Parathyroid adenoma (tissue), 2 donors: ENCODE data around the gene RSL24D1.

Source experiments
- H2AFZ ChIP-seq: fragments of 300-600 bp; sonication (generic); one replicate; pipeline ENCODE4 v1.7.0; 2017; ENCODE audit warnings: antibody characterized with exemption, mild to moderate bottlenecking
- H3K27ac ChIP-seq: fragments of 300-600 bp; sonication (generic); one replicate; pipeline ENCODE4 v1.7.0; 2017
- H3K27me3 ChIP-seq: fragments of 300-600 bp; sonication (generic); one replicate; pipeline ENCODE4 v1.7.0; 2017; ENCODE audit warnings: low read length; ENCODE audit not compliant: control insufficient read depth, insufficient read depth
- H3K36me3 ChIP-seq: fragments of 300-600 bp; sonication (generic); one replicate; pipeline ENCODE4 v1.7.0; 2017; ENCODE audit warnings: low read length; ENCODE audit not compliant: control insufficient read depth, insufficient read depth
- H3K4me1 ChIP-seq: fragments of 300-600 bp; sonication (generic); one replicate; pipeline ENCODE4 v1.7.0; 2017; ENCODE audit warnings: control low read depth
- H3K4me2 ChIP-seq: fragments of 300-600 bp; sonication (generic); one replicate; pipeline ENCODE4 v1.7.0; 2017; ENCODE audit warnings: low read length
- H3K4me3 ChIP-seq: fragments of 300-600 bp; sonication (generic); one replicate; pipeline ENCODE4 v1.7.0; 2017; ENCODE audit warnings: low read depth, low read length
- H3K79me2 ChIP-seq: fragments of 300-600 bp; sonication (generic); one replicate; pipeline ENCODE4 v1.7.0; 2017; ENCODE audit warnings: control low read depth
- H3K9ac ChIP-seq: fragments of 300-600 bp; sonication (generic); one replicate; pipeline ENCODE4 v1.7.0; 2017; ENCODE audit warnings: mild to moderate bottlenecking
- H3K9me3 ChIP-seq: fragments of 300-600 bp; sonication (generic); one replicate; pipeline ENCODE4 v1.7.0; 2017; ENCODE audit warnings: low read length; ENCODE audit not compliant: control insufficient read depth
- TF ChIP-seq, protein P1 (sequence below): fragments of 300-600 bp; sonication (generic); IDR thresholded peaks from one replicate; pipeline ENCODE4 v1.7.0; 2017; ENCODE audit warnings: antibody characterized with exemption, mild to moderate bottlenecking
- donor health status: primary hyperparathyroidism.

Gene RSL24D1

DNA sequence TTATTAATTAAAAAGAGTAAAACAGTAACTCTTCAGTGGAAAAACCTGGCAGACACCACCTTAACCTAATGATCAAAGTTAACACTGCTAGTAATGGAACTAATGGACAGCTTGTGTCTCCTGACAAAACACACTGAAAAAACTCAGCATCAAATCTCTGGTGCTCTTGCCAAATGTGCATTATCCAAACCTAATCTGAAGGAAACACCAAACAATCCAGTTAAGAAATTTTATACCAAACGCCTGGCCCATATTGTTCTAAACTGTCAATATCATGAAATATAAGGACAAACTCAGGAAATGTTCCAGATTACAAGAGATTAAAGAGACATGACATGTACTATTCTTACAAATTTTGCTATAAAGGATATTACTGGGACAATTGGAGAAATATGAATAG is 10.4 kb downstream of the RSL24D1 start:
- Histone ChIP-seq H3K4me2 (no peak overlapping the region), H3K27ac (no peak overlapping the region), H3K4me3 (no peak overlapping the region), H3K36me3 (no peaks in the 10 kb centered on the region), H3K9ac (no peak overlapping the region), H2AFZ (no peak overlapping the region), H3K9me3 (no peaks in the 10 kb centered on the region), H3K4me1 (no peaks in the 10 kb centered on the region), H3K79me2 (no peaks in the 10 kb centered on the region), H3K27me3 (no peaks in the 10 kb centered on the region)
- TF ChIP-seq, protein P1, sequence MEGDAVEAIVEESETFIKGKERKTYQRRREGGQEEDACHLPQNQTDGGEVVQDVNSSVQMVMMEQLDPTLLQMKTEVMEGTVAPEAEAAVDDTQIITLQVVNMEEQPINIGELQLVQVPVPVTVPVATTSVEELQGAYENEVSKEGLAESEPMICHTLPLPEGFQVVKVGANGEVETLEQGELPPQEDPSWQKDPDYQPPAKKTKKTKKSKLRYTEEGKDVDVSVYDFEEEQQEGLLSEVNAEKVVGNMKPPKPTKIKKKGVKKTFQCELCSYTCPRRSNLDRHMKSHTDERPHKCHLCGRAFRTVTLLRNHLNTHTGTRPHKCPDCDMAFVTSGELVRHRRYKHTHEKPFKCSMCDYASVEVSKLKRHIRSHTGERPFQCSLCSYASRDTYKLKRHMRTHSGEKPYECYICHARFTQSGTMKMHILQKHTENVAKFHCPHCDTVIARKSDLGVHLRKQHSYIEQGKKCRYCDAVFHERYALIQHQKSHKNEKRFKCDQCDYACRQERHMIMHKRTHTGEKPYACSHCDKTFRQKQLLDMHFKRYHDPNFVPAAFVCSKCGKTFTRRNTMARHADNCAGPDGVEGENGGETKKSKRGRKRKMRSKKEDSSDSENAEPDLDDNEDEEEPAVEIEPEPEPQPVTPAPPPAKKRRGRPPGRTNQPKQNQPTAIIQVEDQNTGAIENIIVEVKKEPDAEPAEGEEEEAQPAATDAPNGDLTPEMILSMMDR, result no peak

DNA sequence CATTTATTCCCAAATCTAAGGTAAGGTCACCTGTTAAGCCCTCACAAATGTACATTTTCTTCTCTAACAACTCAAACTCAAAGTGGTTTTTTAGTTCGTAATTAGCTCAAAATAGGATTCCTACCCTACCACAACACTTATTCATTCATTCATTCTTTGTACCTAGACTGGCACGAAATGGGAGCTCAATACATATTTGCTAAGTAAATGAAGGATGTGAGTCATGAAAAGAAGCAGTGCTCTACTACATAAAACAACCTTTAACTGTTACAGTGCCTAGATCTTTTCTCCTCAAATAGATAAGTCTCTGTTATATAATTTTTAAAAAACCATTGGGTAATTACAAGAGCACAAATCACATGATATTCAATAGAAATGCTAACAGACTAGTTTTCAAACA is 13.1 kb downstream of the RSL24D1 start:
- Histone ChIP-seq H3K4me1 (no peaks in the 10 kb centered on the region), H3K9ac (no peak overlapping the region), H3K27me3 (no peaks in the 10 kb centered on the region), H3K79me2 (no peaks in the 10 kb centered on the region), H3K4me3 (no peak overlapping the region), H3K27ac (no peak overlapping the region), H2AFZ (no peak overlapping the region), H3K9me3 (no peaks in the 10 kb centered on the region), H3K4me2 (no peak overlapping the region), H3K36me3 (no peaks in the 10 kb centered on the region)
- TF ChIP-seq, protein P1, result no peak

DNA sequence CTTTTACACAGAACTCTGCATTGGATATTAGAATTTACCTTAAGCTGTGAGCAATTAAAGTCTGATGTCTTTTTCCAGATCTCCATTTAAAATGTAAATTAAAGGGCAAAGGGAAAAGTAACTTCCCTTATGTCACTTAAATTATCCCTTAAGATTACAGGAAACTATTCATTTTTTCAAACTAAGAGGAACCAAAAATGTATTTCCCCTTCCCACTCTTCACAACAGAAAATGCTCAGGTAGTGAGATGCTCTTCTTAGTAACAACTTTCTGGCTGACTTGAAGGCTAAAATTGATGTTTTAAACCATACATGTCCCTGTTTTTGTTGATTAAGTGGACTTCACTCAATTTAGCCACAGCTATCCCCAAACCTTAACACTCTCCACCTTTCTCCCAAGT is 17.6 kb downstream of the RSL24D1 start:
- H3K9ac ChIP-seq, result no peak overlapping the region
- no peaks in the 10 kb centered on the region for H3K27me3 ChIP-seq
- no peaks in the 10 kb centered on the region for H3K36me3 ChIP-seq
- no peaks in the 10 kb centered on the region for H3K4me1 ChIP-seq
- H3K27ac ChIP-seq, result no peak overlapping the region
- H3K79me2 ChIP-seq, result no peaks in the 10 kb centered on the region
- H3K9me3 ChIP-seq, result no peaks in the 10 kb centered on the region
- H3K4me3 ChIP-seq, result no peak overlapping the region
- TF ChIP-seq, protein P1, result no peak
- H2AFZ ChIP-seq, result no peak overlapping the region
- H3K4me2 ChIP-seq, result no peak overlapping the region

DNA sequence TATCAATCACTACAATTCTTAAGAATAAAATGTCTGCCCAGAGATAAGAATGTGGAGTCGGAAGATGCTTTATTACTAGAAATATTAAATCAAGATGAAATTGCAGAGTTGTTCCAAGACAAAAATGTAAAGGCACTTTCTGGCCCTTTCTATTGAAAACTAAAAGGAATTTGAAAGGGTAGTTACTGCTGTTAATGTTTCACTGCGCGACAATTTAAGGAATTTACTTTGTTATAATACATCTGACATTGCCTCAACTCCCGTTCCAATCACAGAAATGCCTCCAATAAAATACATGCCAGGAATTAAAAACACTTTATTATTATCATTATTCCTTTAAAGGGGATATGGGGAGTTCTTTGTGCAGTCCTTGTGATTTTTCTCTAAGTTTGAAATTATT is 26.4 kb downstream of the RSL24D1 start:
- H3K36me3 ChIP-seq, result no peaks in the 10 kb centered on the region
- no peak overlapping the region for H3K9ac ChIP-seq

More for the DNA sequence above, 26.4 kb downstream of the RSL24D1 start:
- Histone ChIP-seq H3K4me2 (no peak overlapping the region), H3K4me3 (no peak overlapping the region), H3K79me2 (no peaks in the 10 kb centered on the region), H2AFZ (no peak overlapping the region), H3K27me3 (no peaks in the 10 kb centered on the region), H3K27ac (no peak overlapping the region), H3K4me1 (no peaks in the 10 kb centered on the region), H3K9me3 (no peaks in the 10 kb centered on the region)
- TF ChIP-seq, protein P1, result no peak
